D341Med (cell line): ENCODE data around the gene EAF2.
"Not testable (repeated sequence)": the region's sequence is repeated elsewhere in the genome, so short reads cannot be mapped to it uniquely, and the experiment has no call there.

Experiments
- DNase-seq: peaks from one replicate; pipeline ENCODE4 v3.0.0; 2012; ENCODE audit warnings: low spot score

Gene EAF2

DNA sequence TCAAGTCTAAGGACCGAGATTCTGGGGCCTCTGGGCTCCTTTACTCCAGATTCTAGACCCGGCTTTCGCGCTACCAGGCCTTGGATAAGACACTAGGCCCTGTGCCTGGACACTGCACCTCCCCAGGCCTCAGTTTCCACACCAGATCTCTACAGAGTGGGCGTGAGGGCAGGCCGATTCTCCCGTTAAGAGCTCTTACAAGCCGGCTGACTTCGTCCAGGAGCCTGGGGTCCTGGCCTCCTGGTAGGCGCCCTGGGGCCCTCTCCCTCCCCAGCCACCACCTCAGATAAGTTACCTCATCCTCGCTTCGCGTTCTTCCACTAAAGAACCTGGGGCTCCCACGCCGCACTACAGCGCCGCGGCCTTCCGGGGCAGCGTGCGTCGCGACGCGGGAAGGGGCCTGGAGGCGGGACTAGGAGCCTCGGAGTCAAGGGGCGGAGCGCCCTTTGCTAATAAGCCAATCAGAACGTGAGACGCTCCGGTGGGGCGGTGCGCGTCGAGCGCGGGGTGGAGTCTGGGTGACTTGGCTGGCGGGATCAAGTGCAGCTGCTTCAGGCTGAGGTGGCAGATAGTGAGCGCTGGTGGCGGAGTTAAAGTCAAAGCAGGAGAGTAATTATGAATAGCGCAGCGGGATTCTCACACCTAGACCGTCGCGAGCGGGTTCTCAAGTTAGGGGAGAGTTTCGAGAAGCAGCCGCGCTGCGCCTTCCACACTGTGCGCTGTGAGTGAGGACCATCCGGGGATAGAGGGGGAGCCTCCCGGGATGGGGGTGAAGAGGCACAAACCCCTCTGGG is at the start of gene EAF2, which contains the start of gene IQCB1:
Gene EAF2 (plus strand): TSS at position 539 of the 794 bp plus-strand sequence. CDS start 77 bp downstream, at position 616.
Gene IQCB1 (minus strand): TSS at position 390 of the 794 bp plus-strand sequence. CDS start 6,100 bp downstream, outside the sequence.
- peak; percentile 99 for DNase-seq

DNA sequence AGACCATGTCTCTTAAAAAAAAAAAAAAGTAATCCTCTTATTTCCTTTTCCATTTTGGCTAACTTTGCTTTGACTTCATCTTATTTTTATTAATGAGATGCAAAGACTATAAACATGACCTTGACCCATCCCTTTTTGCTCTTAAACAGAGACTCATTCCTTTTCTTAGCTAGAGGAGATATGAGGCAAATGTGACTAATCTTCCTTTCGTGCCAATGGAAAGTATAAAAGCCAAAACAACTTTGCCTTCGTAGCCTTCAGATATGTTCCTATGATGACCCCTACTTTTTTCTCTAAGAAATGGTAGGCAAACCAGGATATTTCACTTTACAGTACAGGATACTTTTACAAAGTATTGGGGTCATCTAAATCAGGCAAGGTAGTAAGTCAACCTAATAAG is 48.5 kb upstream of the EAF2 start:
- DNase-seq: no peak

GRCh38 chr3:121793078-121793477 is 41.9 kb upstream of the EAF2 start:
- DNase-seq: no peak

DNA sequence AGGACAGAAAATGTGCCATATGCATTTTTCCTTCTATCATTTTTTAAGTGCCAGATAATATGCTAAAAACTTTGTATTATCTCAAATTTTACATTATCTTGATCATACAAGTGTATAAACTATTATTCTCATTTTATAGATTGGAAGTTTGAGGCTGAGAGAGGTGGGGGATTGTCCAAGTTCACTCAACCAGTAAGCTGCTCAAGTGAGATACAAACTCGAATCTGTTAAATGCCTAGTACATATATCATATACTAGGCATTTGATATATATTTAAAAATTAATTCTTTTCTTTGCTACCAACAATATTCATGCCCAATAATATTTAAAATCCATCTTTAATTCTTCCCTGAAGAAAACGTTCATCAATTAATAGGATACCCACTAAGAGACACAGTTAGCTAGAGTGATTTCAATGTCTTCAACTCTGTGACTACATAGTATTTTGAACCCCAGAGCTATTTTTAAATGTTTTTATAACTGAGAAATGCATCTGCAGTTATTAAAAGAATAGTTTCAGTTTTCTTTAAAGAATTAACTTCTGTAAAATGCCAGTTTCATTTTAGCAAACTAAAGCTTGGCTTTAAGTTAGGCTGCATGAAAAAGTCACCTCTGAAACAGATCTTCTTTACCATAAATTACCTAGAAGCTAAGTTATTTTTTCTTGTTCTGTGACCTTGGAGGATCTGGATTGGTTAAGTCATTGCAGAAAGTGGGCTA is 40.6 kb upstream of the EAF2 start:
- DNase-seq: no peak

- DNase-seq: no peak
These were observed 38.0 kb upstream of the EAF2 start for GRCh38 chr3:121796970-121797369.

- no peak for DNase-seq
These were observed 34.1 kb upstream of the EAF2 start for GRCh38 chr3:121800906-121801305.

DNA sequence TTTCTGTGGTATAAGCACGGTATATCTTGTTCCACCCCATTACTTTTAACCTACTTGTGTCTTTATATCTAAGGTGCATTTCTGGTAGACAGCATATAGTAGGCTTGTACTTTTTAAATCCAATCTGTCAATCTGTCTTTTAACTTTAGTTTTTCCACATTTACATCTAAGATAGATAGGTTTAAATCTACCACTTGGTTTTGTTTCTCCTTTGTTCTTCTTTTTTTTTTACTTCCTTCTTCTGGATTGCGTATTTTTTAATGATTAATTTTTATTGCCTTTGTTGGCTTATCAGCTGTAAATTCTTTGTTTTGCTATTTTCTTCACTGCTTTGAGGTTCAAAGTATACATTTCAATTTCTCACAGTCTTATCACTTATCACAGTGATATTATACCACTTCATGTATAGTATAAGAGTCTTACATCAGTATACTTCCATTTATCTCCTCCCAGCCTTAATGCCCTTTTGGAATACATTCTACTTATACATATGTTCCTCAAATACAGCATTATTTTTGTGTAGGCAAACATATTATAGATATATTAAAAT is 31.2 kb upstream of the EAF2 start:
- no peak for DNase-seq

DNA sequence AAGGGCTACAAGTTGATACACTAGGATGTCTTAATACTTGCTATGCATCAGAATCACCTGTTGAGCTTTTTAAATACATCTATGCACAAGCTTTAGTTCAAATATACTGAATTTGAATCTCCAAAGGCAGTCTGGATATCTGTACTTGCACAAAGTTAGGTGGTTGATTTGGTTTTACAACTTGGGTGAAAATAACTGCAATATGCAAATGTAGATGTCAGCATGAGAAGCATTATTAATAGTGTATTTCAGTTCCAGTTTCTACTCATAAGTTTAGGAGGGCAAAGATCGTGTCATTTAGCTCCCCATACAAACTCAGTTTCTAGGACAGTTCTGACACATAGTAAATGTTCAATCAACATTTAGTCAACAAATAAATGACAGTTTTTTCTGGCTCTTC is 25.8 kb upstream of the EAF2 start:
- no peak for DNase-seq

GRCh38 chr3:121817753-121818152 is 17.3 kb upstream of the EAF2 start:
- DNase-seq: no peak

DNA sequence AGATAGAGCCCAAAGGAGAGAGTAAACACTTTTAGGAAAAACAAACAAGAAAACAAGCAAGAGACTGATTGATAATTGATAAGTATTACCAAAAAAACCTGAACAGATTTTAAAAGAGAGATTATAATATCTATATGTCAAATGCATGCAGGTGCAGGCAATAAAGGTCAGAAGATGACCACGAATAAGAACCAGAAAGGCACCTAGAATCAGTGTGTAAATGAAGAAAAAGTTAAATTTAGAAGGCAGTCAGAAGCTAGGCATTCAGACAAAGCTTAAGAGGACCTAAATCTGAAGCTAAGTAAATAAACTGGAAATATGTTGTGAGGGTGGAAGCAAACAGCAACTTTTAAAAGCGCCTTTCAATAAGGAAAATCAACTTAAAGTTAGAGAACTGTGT is 16.4 kb upstream of the EAF2 start:
- DNase-seq: no peak

GRCh38 chr3:121819236-121819635 is 15.8 kb upstream of the EAF2 start:
- no peak for DNase-seq

GRCh38 chr3:121821421-121822199 is 13.4 kb upstream of the EAF2 start:
- no peak for DNase-seq

- no peak for DNase-seq
These were observed 12.0 kb upstream of the EAF2 start for GRCh38 chr3:121822973-121823372.

- peak; percentile 43 for DNase-seq
These were observed 795 bp upstream of the EAF2 start for GRCh38 chr3:121834157-121834670.

DNA sequence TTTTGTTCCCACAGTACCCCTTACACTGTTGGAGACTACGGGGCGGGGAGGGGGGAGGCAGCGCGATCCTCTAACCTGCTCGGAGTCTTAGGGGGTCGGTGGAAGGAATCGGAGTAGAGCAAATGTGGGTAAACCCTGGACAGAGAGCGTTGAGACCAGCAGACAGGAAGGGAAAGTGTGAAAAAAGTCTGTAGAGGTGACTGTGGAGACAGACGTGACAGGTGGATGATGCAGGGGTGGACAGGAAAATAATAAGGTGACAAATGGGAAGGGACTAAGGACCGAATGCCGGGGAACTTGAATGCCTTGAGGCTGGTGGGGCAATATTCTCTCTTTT is 424 bp downstream of the EAF2 start:
- no peak for DNase-seq

GRCh38 chr3:121836064-121836463 is 1.1 kb downstream of the EAF2 start:
- DNase-seq: no peak

GRCh38 chr3:121836481-121836880 is 1.5 kb downstream of the EAF2 start:
- DNase-seq: no peak

- no peak for DNase-seq
These were observed 5.0 kb downstream of the EAF2 start for GRCh38 chr3:121839962-121840361.

DNA sequence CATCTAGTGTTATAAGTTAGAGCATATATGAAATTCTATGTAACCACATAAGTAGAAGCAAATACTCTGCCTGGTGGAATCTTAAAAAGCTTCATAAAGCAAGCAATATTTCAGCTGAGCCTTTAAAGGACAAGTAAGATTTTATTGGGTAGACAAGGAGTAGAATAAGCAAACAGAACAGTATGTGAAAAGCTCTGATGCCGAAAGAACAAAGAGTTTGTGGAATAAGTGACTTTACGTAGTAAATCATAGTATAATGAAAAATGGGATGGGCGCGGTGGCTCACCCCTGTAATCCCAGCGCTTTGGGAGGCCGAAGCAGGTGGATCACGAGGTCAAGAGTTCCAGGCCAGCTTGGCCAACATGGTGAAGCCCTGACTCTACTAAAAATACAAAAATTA is 9.9 kb downstream of the EAF2 start:
- DNase-seq: no peak

DNA sequence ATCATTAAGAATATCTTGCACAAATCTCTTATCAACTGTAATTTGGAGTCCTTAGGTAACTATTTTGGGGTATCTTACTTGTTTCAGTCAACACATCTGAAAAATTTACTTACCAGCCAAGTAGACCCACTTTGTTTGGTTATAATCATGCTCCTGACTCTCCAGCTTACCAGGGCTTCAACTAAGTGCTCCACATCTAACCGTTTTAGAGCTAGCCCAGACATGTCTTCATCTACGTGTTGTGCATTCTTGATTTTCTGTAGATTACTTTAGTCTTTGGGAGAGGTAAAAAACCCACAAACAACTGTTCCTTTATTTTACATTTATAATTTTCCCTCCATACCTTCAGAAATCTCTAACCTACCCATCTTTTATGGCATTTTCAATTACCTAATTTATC is 17.2 kb downstream of the EAF2 start:
- DNase-seq: no peak

DNA sequence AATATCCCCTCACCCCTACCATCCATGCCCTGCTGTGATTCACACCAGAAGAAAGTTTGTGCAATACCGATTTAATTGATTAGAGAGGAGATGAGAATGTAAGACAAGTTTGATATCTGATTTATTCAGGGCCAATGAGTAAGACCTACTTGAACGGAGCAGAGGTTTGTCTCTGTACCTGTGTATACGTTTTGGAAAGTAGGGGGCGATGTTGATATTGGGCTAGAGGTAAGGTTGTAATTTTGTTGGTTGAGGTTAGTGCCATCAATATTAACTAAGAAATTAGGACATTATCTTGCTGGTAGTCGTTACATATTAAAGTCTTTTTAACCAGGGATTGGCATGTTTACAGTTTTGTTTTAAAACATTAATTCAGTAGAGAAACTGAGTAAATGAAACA is 20.5 kb downstream of the EAF2 start:
- peak; percentile 27 for DNase-seq

DNA sequence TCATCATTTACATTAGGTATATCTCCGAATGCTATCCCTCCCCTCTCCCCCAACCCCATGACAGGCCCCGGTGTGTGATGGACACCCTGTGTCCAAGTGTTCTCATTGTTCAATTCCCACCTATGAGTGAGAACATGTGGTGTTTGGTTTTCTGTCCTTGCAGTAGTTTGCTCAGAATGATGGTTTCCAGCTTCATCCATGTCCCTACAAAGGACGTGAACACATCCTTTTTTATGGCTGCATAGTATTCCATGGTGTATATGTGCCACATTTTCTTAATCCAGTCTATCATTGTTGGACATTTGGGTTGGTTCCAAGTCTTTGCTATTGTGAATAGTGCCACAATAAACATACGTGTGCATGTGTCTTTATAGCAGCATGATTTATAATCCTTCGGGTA is 22.8 kb downstream of the EAF2 start:
- not testable (repeated sequence) for DNase-seq
